Measurements from ENCODE around the gene GLG1.
A peak's percentile ranks its signal among the peaks of the same experiment; 100 is the strongest.
"Not testable (repeated sequence)": the region's sequence is repeated elsewhere in the genome, so short reads cannot be mapped to it uniquely, and the experiment has no call there.

The GLG1 gene

DNA sequence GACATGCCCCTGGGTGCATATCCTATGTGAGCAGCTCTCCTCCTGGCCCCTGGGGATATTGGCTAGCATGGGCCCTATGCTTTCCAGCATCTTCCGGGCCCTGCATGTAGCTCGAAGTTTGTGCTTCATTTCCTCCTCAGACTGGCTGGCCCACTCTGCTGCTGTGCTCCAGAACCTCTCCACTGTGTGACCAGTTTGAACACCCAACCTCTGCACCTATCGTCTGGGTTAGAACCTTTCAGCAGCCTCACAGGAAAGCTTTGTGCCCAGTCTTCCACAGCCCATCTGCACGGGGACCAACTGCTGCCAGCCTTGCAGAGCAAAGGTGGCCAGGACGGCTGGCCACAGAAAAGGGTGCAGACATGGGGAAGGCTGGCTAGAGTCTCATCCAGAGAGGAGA, 175.4 kb downstream of the GLG1 start:
- DNase-seq: no peak

DNA sequence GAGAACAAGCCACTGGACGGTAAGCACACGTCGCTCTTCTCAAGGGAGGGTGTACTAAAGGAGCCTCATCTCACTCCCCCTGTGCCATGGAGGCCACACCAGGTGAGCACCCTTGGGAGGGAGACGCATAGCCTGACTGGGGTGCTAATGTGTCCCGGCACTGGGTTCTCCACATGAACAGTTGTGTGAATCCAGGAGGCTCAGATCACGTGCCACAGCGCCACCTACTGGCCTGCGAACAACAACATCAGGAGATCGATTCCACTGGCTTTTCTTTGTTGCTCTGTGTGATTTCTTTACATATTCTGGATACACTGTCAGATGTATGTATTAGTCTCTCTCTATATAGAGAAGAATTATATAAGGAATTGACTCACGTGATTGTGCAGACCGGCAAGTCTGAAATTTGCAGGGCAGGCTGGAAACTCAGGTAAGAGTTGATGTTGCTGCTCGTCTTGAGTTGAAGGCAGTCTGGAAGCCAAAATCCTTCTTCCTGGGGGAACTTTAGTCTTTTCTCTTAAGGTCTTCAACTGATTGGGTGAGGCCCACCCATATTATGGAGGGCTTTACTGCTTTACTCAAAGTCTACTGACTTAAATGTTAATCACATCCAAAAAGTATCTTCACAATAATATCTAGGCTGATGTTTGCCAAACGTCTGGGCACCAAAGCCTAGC, 176.7 kb downstream of the GLG1 start:
- peak; percentile 54 for DNase-seq

- not testable (repeated sequence) for DNase-seq
Measured at GRCh38 chr16:74428493-74428892, 178.4 kb downstream of the GLG1 start.

GRCh38 chr16:74425751-74426150, 181.2 kb downstream of the GLG1 start:
- not testable (repeated sequence) for DNase-seq

- DNase-seq: not testable (repeated sequence)
Measured at GRCh38 chr16:74423721-74424120, 183.2 kb downstream of the GLG1 start.

DNA sequence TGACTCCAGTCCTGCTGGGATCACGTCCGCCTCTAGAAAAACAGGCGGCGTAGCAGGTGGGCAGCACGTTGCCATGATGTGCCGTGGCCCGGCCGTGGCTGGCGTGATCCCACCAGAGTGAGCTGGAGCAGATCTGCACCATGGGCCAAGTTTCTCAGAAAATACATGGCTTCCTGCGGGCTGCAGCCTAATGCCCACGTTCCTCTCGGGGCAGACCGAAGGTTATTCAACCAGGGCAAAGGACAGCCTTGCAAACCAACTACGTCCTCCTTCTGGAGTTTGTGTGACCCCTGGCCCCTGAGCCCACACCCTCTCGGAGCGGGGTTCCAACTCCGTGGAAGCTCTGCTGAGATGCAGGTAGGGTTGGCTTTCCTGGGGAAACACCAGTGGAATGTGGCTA, 184.8 kb downstream of the GLG1 start:
- not testable (repeated sequence) for DNase-seq

DNA sequence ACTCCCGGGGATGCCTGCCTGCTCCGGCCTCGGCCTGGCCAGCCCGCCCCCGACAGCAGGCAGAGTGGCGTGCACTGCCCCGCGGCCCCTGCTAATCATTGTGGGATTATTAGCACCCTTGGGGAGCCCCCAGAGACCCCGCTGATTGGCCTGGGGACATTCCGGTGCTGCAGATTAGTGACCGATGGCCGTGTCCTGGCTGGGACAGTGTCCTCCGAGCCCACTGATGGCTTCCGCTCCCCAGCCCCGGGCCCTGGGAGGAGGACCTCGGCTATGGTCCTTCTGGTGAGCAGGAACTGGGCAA, 185.5 kb downstream of the GLG1 start:
- DNase-seq: not testable (repeated sequence)

DNA sequence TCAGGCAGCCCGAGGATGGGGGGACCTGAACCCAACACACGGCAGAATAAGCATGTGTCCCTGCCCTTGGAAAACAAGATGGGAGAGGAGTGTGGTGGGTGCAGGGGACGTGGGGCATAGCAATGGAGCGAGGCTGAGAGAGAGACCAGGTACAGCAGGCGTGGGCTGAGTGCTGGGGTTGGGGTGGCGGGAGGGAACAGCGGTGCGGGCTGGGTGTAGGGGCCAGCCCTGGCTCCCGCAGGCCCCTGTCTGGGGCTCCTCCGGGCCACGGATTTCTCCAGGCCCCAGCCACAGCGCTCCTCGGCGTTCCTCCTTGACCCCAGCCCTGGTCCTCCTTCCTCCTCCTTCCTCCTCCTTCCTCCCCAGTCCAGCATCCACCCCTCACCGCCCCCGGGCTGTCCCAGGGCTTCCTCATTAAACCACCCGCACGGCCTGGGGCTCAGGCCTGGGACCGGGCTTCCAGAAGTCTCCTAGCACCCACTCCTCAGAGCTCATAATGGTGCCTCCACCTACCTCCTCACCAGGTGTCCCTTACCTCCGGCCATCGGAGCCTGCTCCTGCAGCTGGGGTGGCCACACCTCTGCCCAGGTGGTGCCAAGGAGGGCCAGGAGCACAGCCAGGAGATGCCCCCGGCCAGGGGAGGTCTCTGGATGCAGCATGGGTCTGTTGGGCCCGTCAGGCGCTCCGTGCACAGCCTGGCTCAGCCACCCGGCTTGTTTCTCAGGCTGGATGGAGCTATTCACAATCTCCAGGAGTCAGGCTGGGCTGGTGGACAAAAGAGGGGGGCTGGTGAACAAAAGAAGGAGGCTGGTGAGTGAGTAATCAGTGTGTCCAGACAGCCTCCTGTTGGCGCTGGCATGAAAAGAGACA, 186.1 kb downstream of the GLG1 start, which contains the start of gene CLEC18B:
Gene CLEC18B, minus strand, starts transcription at position 867 of the 870 bp plus-strand sequence. Its CDS starts 208 bp downstream, at position 659.
- not testable (repeated sequence) for DNase-seq

- DNase-seq: not testable (repeated sequence)
Measured at GRCh38 chr16:74419811-74420210, 187.1 kb downstream of the GLG1 start.

GRCh38 chr16:74417897-74418296, 189.0 kb downstream of the GLG1 start:
- not testable (repeated sequence) for DNase-seq

DNA sequence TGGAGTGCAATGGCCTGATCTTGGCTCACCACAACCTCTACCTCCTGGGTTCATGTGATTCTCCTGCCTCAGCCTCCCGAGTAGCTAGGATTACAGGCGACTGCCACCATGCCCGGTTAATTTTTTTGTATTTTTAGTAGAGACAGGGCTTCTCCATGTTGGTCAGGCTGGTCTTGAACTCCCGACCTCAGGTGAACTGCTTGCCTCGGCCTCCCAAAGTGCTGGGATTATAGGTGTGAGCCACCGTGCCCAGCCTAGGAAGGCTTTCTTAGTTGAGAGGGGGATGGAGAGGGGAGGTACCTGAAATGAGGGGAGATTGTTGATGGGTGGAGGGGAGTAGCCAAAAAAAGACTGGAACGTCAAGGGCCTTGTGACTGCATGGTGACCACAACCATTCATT, 193.0 kb downstream of the GLG1 start:
- DNase-seq: not testable (repeated sequence)

- not testable (repeated sequence) for DNase-seq
Measured at GRCh38 chr16:74413485-74413884, 193.4 kb downstream of the GLG1 start.

DNA sequence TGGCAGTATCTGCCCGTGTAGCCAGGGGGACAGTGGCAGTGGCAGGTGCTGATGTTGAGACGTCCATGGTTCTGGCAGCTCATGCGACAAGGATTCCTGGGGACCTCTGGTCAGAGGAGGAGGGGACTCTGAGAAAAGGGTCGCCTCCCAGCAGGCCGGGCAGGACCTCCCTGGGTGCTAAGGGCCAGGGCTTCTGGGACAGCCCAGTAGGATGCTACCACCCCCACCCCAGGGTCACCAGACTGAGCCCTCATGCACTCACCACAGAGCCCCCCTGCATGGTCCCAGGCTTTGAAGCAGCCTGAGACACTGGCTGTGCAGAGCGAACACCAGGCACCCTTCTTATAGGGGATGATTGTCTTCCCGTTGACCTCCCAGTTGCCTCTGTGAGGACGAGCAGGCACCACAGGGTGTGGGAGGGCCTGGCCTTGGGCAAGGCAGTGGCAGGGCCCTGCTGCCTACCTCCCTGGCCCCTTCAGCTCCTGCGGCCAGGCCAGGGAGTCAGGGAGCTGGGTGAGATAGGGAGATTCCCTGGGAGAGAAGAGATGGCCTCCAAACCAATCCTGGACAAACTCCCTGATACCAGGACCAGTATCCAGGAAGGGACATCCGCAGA, 194.0 kb downstream of the GLG1 start:
- not testable (repeated sequence) for DNase-seq

GRCh38 chr16:74412138-74412774, 194.7 kb downstream of the GLG1 start:
- not testable (repeated sequence) for DNase-seq

DNA sequence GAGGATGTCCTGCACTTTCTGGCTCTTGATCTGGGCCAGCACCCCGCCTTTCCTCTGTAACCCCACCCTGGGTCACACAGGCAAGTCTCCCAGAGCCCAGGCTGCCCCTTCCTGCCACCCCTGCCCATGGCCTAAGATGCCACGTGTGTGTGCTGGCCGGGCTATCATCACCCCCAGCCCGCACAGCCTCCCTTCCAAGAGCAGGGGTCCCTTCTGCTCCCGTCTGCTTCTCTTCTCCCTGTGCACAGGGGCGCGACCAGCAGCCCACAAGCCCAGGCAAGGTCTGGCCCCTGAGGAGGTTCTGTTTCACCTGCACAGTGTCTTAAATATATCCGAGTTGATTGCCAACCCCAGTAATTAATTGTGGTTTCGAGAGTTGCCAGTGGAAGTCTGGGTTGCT, 195.9 kb downstream of the GLG1 start:
- DNase-seq: not testable (repeated sequence)

GRCh38 chr16:74410057-74410957, 196.6 kb downstream of the GLG1 start:
- not testable (repeated sequence) for DNase-seq

DNA sequence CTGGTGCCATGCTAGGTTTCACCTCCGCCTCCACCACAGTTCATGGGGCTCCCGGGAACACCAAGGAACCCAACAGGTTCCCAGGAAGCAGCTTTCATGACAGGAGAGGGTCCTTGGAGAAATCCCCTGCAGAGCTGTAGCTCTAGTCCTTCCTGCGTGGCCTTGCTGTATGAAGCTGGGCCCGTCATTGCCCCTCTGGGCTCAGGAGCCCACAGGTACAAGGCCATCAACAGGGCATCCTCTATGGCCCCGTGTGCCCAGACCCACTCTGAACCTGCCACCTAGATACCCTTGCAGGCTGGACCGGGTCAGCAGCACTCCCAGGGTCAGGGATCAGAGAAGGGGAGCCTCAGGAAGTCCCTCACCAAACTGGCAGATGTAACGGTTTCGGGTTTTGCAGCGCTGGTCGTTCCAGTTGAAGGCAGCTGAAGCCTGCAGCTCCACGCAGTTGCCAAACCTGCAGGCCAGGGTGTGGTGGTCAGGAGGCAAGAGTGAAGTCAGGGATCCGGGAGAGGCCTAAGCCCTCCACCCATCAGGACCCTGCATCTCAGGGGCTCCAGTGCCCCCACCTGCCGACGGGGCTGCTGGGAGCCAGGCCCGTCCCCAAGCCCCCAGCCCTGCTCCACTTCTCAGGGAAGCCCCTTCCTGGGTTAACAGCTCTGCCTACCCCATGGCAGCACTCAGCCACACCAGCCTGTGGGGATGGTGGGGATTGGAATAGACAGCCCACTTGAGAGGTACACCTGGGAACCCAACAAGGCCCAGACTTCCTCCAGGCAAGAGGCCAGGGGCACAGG, 197.5 kb downstream of the GLG1 start:
- not testable (repeated sequence) for DNase-seq

- not testable (repeated sequence) for DNase-seq
Measured at GRCh38 chr16:74407362-74407705, 199.6 kb downstream of the GLG1 start.

DNA sequence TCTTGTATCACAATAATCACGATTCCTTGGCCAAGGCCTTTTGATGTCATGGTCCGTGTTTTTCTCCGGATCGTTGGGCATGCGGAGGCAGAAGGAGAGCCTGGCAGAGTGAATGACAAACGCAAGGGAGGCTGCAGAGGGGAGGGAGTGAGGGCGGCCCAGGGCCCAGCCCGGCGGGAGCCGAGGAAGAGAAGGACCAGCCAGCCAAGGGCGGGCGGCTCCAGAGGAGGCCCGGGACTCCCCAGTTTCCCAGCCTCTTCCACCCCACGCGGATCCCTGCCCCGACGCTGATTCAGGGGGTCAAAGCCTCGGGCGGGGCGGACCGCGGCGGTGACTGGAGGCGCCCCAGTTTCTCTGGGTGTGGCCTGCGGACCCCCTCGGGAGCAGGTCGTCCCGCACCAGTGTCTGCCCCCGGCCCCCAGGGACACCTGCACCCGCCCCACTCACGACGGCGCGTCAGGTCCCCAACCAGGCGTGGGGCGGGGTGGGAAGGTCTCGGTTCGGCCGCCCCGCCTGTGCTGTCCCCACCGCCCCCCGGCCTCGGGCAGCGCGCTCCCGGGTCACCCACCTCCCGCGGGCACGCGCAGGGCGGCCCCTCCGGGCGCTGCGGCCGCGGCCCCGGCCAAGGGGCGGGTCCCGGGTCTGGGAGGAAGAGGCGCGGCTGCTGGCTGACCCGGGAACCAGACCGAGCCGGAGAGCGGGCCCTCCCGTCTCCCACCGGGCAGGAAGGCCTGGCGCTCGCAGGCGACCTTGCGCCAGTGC, 200.1 kb downstream of the GLG1 start:
- not testable (repeated sequence) for DNase-seq

DNA sequence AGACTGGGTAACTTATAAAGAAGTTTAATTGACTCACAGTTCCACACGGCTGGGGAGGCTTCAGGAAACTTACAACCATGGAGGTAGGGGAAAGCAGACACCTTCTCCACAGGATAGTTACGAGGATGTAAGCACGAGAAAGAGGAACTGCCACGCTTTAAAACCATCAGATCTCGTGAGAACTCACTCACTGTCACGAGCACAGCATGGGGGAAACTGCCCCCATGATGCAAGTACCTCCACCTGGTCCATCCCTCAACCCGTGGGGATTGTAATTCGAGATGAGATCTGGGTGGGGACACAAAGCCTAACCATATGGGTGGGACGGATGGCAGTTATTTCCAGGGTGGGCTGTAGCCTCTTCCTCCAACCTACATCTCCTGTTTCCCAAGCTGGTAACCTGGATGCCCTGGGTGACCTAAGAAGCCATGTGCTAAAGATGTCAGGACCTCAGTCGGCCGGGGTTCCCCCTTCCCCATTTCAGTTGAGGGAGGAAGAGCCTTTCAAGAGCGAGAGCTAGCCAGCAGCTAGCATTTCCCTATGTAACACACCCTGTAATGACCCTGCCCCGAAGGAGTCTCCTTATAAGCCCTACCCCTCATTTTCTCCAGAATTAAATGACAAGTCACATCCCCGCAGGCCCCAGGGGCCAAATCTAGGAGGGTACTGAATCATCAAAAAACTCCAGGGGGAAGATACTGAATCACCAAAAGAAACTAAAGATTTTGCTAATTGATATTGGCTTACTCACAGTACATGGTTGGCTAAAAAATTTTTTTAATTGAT, 202.6 kb downstream of the GLG1 start:
- DNase-seq: not testable (repeated sequence)

All from CD4-positive, alpha-beta T cell treated with Interleukin-12 subunit alpha and Interleukin-12 subunit beta, for 1 hour (primary cell).